DMS79 (cell line): ENCODE results near the gene ABL1.

ENCODE experiments used
- DNase-seq: peaks from one replicate; lab custom pipeline; 2025; lab: John Stamatoyannopoulos, UW

Gene ABL1

GRCh38 chr9:130849356-130849755 is 14.3 kb downstream of the ABL1 start:
- DNase-seq = no peak

DNA sequence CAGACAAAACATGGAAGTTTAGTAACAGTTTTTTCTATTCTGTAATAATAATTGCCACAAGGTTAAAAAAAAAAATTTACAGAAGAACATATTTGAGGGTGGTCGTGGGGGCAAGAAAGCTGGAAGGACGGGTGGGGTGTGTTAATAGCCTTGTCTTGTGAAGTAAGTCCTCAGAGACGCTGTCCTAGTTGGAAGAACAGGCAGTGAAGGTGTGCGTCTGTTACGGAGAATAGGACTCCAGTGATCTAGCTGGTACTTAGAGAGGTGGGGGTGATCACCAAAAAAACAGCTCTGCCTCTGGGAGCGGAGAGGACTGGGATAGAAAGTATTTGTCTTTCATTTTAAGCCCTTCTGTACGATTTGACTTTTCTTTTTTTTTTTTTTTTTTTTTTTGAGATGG is 17.7 kb downstream of the ABL1 start:
- no peak for DNase-seq

GRCh38 chr9:130854092-130854491 is 19.0 kb downstream of the ABL1 start:
- no peak for DNase-seq

DNA sequence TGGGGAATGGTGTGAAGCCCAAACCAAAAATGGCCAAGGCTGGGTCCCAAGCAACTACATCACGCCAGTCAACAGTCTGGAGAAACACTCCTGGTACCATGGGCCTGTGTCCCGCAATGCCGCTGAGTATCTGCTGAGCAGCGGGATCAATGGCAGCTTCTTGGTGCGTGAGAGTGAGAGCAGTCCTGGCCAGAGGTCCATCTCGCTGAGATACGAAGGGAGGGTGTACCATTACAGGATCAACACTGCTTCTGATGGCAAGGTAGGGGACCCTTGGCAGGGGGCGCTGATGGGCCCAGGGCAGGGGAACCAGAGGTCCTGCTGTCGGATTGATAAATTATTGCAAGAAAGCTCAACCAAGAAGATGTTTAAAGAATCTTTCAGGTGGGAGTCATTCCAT is 19.8 kb downstream of the ABL1 start:
- no peak for DNase-seq

GRCh38 chr9:130856474-130856873 is 21.4 kb downstream of the ABL1 start:
- DNase-seq = no peak

- DNase-seq = peak; percentile 8
These were observed 23.0 kb downstream of the ABL1 start for GRCh38 chr9:130857864-130858738.

DNA sequence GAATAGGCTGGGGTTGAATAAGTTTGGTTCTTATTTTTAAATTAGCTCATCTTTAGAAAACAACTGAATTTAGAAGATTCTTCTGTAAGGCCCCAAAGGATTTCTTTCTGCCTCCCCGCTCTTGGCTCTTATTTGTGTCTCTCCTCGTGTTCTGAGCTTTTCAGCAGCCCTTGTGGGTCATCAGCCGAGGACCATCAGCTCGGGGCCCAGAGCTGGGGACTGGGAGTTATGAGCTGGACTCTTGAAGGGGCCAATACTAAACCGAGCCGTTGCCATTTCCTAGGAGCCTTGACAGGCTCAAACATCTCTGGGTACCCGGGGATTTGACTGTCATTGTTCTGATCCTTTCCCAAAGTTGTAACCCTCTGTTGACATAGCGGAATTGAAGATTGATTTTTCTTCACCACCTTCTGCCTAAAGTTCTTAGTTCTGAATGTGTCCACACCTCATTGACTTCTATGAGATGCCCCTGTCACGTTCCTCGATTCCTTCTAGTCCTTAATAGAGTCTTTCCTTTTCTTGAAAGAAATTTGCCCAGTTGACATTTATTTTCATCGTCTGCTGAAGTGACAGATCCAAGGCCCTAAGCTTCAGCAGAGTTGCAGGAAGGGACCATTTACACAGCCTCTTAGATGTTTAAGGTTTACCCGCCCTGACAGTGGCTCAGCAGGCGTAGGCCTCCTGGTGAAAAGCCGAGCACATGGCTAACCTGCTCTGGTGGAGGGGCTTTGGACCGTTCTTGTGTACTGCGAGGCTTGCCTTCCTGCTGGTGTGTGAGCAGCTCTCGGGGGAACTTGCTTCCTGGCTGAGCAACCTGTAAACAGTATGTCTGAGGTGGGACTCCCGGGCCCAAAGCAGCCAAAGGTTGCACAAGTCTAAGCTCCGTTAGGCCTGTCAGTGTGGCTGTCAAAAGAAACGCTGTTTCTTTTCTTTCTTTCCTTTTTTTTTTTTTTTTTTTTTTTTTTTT is 24.0 kb downstream of the ABL1 start:
- DNase-seq = no peak

GRCh38 chr9:130860458-130861316 is 25.6 kb downstream of the ABL1 start:
- no peak for DNase-seq

- no peak for DNase-seq
These were observed 26.5 kb downstream of the ABL1 start for GRCh38 chr9:130861372-130862180.

DNA sequence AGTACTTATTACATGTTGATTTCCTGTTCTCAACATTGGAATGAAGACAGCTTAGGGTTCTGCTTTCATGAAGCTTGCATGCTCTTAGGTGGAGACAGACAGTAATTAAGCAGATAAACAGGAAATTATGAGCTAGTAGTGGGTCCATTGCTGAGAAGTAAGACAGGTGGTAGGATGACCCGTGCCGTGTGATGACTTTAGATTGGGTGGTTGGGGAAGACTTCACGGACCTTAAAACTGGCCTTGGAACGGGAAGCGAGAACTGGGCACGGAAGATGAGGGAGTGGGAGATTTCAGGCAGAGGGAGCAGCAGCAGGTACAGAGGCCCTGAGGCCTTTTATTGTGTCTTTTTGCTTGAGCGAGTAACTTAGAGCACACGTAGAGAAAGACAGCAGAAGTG is 27.2 kb downstream of the ABL1 start:
- DNase-seq = no peak

DNA sequence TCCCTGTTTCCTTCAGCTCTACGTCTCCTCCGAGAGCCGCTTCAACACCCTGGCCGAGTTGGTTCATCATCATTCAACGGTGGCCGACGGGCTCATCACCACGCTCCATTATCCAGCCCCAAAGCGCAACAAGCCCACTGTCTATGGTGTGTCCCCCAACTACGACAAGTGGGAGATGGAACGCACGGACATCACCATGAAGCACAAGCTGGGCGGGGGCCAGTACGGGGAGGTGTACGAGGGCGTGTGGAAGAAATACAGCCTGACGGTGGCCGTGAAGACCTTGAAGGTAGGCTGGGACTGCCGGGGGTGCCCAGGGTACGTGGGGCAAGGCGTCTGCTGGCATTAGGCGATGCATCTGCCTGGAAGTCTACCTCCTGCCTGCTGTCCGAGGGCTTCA is 27.7 kb downstream of the ABL1 start:
- DNase-seq = no peak

DNA sequence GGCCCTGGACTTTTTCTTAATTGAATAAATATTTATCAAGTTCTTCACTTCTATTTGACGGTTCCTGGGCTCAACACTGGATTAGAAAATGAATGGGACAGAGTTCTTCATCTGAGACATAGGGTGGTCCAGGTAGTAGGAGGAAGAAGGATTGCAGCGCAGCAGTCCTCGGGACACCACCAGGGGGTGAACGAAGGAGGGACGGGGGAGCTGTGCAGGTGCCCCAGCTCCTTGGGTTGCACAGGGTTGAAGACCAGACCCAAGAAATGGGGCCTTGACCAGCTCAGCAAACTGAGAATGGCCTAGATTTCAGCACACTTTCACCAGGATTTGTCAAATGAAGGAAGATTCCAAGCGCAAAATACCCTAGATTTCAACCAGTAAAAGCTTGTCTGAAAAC is 29.5 kb downstream of the ABL1 start:
- DNase-seq = no peak

DNA sequence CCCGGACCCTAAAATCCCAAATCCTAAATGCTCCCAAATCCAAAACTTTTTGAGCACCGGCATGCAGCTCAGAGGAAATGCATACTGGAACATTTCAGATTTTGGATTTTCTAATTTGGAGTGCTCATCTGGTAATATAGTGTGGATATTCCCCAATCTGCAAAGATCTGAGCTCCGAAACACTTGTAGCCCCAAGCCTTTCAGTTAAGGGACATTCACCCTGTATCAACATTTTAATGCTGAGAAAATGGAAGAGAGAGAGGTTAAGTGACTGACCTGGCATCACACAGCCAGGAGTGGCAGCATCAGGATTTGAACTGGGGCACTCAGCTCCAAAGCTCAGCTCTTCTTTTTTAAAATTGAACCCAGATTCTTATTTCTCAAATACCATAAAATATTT is 30.9 kb downstream of the ABL1 start:
- no peak for DNase-seq

DNA sequence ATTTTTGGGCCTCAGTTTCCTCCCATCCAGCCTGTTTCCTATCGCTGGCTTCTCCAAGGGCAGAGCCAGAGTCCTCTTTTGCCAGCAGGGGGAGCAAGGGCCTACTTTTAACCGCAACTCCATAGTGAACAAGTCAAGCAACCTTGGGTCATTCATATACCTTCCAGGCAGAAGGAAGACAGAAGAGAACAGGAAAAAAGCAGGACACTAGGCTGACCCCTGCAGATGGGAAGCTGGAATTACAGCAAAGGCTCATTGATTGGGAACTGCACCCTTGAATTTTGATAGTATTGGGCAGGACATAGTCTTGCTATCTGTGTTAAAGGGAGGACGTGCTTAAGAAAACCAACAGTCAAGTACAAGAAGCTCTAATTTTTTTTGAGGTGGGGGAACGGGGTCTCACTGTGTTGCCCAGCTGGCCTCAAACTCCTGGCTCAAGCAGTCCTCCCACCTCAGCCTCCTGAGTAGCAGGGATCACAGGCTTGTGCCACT is 31.5 kb downstream of the ABL1 start:
- peak; percentile 63 for DNase-seq

DNA sequence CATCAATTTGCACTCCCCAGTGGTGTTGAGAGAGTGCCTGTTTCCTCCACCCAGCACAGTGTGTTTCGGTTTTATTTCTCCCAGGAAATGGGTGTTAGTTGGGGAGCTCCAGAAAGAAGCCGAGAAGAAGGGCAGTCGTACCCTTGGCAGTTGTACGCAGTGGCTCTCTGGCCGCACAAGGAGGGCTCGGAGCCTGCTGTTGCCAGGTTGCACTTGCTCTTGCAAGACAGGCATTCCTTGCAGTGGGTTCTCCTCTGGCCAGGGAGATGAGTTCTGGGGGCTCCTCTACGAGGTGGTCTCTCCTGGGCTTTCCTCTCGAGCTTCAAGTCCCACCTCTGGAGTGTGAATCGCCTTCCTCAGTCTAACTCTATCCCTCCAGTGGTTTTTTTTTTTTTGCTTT is 32.5 kb downstream of the ABL1 start:
- DNase-seq = no peak

GRCh38 chr9:130868230-130868629 is 33.2 kb downstream of the ABL1 start:
- DNase-seq = no peak

GRCh38 chr9:130869250-130869649 is 34.2 kb downstream of the ABL1 start:
- DNase-seq = no peak

DNA sequence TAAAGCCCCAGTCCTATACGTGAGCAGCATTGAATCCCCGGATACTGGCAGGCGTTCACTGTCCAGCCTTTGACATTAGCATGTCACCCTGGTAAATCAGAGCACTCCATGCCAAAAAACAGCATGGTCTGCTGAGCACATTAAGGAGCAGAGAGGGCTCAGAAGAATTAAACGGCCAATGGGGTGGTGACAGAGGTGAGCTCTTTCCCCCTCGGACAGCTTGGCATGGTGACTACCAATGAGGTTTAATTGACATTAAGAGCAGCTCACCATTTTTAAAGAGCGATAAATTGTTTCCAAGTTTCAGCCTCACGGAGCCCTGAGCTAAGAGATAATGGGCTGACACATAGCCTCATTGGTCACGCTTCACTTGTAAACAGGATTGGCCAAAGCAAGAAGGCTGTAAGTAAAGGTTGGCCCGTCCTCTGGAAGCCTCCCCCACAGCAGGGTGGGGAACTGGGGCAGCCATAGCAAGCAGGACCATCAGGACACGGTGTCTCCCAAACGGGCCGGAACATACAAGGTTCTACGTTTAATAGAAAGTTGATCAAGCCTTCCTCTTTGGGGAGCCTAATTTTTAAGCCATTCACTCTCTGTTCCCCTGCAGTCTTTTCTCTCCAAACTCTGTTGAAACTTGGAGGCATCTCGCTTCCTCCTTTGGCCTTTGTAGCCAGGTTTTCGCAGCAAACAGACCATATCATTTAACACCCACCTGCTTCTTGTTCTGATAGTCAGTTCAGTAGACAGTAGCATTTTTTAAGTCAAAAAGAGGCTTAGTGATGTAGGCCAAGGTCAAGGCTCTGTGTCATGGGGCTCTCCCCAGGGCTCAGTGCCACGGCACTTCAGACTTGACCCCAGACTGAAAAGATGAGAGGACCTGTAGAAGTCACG is 35.7 kb downstream of the ABL1 start:
- peak; percentile 95 for DNase-seq

- no peak for DNase-seq
These were observed 36.5 kb downstream of the ABL1 start for GRCh38 chr9:130871395-130872062.
